Karpas-422 (cell line): ENCODE results near the gene NECAB2. TPM values are rescaled to one million over a fixed set of nuclear protein-coding genes. Genes with fewer than 3 reads are reported as not detected.

Source experiments
- DNase-seq: peaks from one replicate; pipeline ENCODE4 v3.0.0-alpha.2; 2015
- H2AFZ ChIP-seq: fragments of 200-600 bp; sonication (generic); 2 replicates; pipeline ENCODE4 v1.6.1; 2014; ENCODE audit warnings: antibody characterized with exemption, low read length, mixed read lengths
- H3K27ac ChIP-seq: fragments of 200-600 bp; sonication (generic); 2 replicates; pipeline ENCODE4 v1.5.1; 2014; ENCODE audit warnings: mild to moderate bottlenecking, low read length, moderate library complexity
- H3K27me3 ChIP-seq: fragments of 200-600 bp; sonication (generic); 2 replicates; pipeline ENCODE4 v1.6.1; 2014; ENCODE audit warnings: low read length, mixed read lengths
- H3K36me3 ChIP-seq: fragments of 200-600 bp; sonication (generic); 2 replicates; pipeline ENCODE4 v1.6.1; 2014; ENCODE audit warnings: low read length, mixed read lengths; ENCODE audit not compliant: insufficient read depth
- H3K4me1 ChIP-seq: fragments of 200-600 bp; sonication (generic); 2 replicates; pipeline ENCODE4 v1.6.1; 2014; ENCODE audit warnings: mild to moderate bottlenecking, low read length, mixed read lengths
- H3K4me2 ChIP-seq: fragments of 200-600 bp; sonication (generic); 2 replicates; pipeline ENCODE4 v1.6.1; 2014; ENCODE audit warnings: low read length, low read depth, mild to moderate bottlenecking; ENCODE audit not compliant: poor library complexity, severe bottlenecking
- H3K4me3 ChIP-seq: fragments of 200-600 bp; sonication (generic); 2 replicates; pipeline ENCODE4 v1.5.1; 2014; ENCODE audit warnings: mild to moderate bottlenecking, antibody characterized with exemption, low read length, mixed read lengths
- H3K79me2 ChIP-seq: fragments of 200-600 bp; sonication (generic); 2 replicates; pipeline ENCODE4 v1.6.1; 2014; ENCODE audit warnings: mild to moderate bottlenecking, low read length, mixed read lengths
- H3K9ac ChIP-seq: fragments of 200-600 bp; sonication (generic); 2 replicates; pipeline ENCODE4 v1.6.0; 2014; ENCODE audit warnings: low read length
- H3K9me2 ChIP-seq: fragments of 200-600 bp; sonication (generic), shearing (Covaris generic); replicated peaks from 2 replicates; pipeline ENCODE4 v1.6.0; 2014; ENCODE audit warnings: mild to moderate bottlenecking, low read length, moderate library complexity; ENCODE audit not compliant: insufficient read depth
- H3K9me3 ChIP-seq: fragments of 300-700, 200-600 bp; sonication (generic); 2 replicates; pipeline ENCODE4 v1.6.1; 2014; ENCODE audit warnings: low read length, mixed read lengths
- H4K20me1 ChIP-seq: fragments of 200-600 bp; sonication (generic); 2 replicates; pipeline ENCODE4 v1.6.1; 2014; ENCODE audit warnings: mild to moderate bottlenecking, antibody characterized with exemption, low read length, low read depth; ENCODE audit not compliant: insufficient read depth
- small RNA-seq: library from RNA; depleted of rRNA; stranded (forward); fragments of <200 nt; gene quantifications from one replicate; pipeline ENCODE3, GENCODE V24; 2014
- total RNA-seq: library from RNA; depleted of rRNA; stranded (reverse); fragments of >200 nt; shearing (Covaris generic); gene quantifications from 2 replicates; pipeline ENCODE4 v1.2.3, GENCODE V29; 2014; ENCODE audit warnings: low replicate concordance; rRNA removed

Gene NECAB2
- total RNA-seq, 1 experiment from 2014 or later, result not detected

DNA sequence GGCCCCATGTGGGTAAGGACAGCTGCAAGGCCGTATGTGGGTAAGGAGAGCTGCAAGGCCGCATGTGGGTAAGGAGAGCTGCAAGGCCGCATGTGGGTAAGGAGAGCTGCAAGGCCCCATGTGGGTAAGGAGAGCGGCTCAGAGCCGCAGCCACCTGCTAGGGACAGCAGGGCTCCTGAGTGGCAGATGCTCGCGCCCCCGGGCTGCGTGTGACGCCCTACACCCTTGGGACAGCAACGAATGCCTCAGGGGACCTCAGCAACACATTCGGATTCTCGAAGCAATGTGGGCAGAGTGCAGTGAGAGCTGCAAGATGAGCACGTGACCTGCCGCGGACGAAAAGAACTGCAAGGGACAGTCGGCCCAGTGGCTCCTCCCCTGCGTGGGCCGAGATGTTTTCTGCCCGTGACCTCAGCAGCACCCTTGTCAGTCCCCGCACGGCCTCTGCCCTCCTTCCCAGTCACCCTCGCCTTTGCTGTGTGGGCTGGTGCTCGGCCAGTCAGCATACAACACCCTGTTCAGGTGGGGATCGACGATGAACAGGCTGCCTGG lies 84.1 kb downstream of the NECAB2 start:
- DNase-seq, result no peak
- Histone ChIP-seq H3K9ac (no peak overlapping the region), H3K36me3 (no peaks in the 10 kb centered on the region), H3K27me3 (no peaks in the 10 kb centered on the region), H3K4me2 (no peak overlapping the region), H3K9me2 (no peaks in the 10 kb centered on the region), H3K27ac (no peak overlapping the region), H3K9me3 (no peaks in the 10 kb centered on the region), H4K20me1 (no peaks in the 10 kb centered on the region), H3K4me1 (no peaks in the 10 kb centered on the region), H2AFZ (no peak overlapping the region), H3K79me2 (no peaks in the 10 kb centered on the region), H3K4me3 (no peak overlapping the region)

Small RNA genes lying within 50 kb of the gene (small RNA-seq; reads per million reads assigned to genes)
- not detected for gene RNA5SP432

Other genes with a start within 250 kb of the NECAB2 start
- gene HSBP1, start 160.3 kb upstream of the NECAB2 start, total RNA-seq, result 74.8 and 126 TPM in 2 replicates
- gene MLYCD, start 69.1 kb upstream of the NECAB2 start, total RNA-seq, result 4.7 and 6.8 TPM in 2 replicates
- not detected in 2 replicates for gene OSGIN1, start 15.0 kb upstream of the NECAB2 start, total RNA-seq
- not detected in 2 replicates for gene SLC38A8, start 74.6 kb downstream of the NECAB2 start, total RNA-seq
- 80.9 and 94.7 TPM in 2 replicates for gene MBTPS1, start 148.7 kb downstream of the NECAB2 start, total RNA-seq
- gene HSDL1, start 176.9 kb downstream of the NECAB2 start, total RNA-seq, result 26.0 and 55.2 TPM in 2 replicates
- gene DNAAF1, start 177.1 kb downstream of the NECAB2 start, total RNA-seq, result not detected in 2 replicates
- 27.8 and 54.5 TPM in 2 replicates for gene TAF1C, start 218.8 kb downstream of the NECAB2 start, total RNA-seq
- gene ADAD2, start 222.9 kb downstream of the NECAB2 start, total RNA-seq, result not detected in 2 replicates